CD4-positive, alpha-beta T cell treated with Interleukin-1 beta for 1 hour (primary cell): ENCODE measurements around the gene CDH15.
"Not testable (repeated sequence)": the region's sequence is repeated elsewhere in the genome, so short reads cannot be mapped to it uniquely, and the experiment has no call there.

Experiments
- DNase-seq, 2 donors: peaks; one replicate each; pipeline ENCODE4 v3.0.0-alpha.2; 2020 to 2022

The CDH15 gene

GRCh38 chr16:89174877-89175276 lies 3.3 kb downstream of the CDH15 start:
- DNase-seq: no peak

- no peak for DNase-seq
Observed at GRCh38 chr16:89175280-89176146, 4.0 kb downstream of the CDH15 start.

- no peak for DNase-seq
Observed at GRCh38 chr16:89176147-89176690, 4.7 kb downstream of the CDH15 start.

- no peak for DNase-seq
Observed at GRCh38 chr16:89176717-89177116, 5.2 kb downstream of the CDH15 start.

GRCh38 chr16:89177501-89177900 lies 6.0 kb downstream of the CDH15 start:
- DNase-seq: no peak

GRCh38 chr16:89178453-89179147 lies 7.1 kb downstream of the CDH15 start:
- no peak for DNase-seq

- no peak for DNase-seq
Observed at GRCh38 chr16:89179148-89179484, 7.6 kb downstream of the CDH15 start.

GRCh38 chr16:89179656-89180315 lies 8.2 kb downstream of the CDH15 start:
- no peak for DNase-seq

- DNase-seq: no peak
Observed at GRCh38 chr16:89183463-89183862, 11.9 kb downstream of the CDH15 start.

GRCh38 chr16:89183975-89184676 lies 12.6 kb downstream of the CDH15 start:
- no peak for DNase-seq

GRCh38 chr16:89184677-89184932 lies 13.1 kb downstream of the CDH15 start:
- DNase-seq: no peak

- no peak for DNase-seq
Observed at GRCh38 chr16:89184933-89185794, 13.6 kb downstream of the CDH15 start.

- not testable (repeated sequence) for DNase-seq
Observed at GRCh38 chr16:89185887-89186592, 14.5 kb downstream of the CDH15 start.

- not testable (repeated sequence) for DNase-seq
Observed at GRCh38 chr16:89186593-89187031, 15.1 kb downstream of the CDH15 start.

GRCh38 chr16:89187032-89187769 lies 15.7 kb downstream of the CDH15 start:
- peak in 1 of 2 donors; percentile 16 for DNase-seq

- DNase-seq: no peak
Observed at GRCh38 chr16:89187770-89188392, 16.3 kb downstream of the CDH15 start.

GRCh38 chr16:89188471-89189357 lies 17.2 kb downstream of the CDH15 start:
- DNase-seq: not testable (repeated sequence)

- DNase-seq: no peak
Observed at GRCh38 chr16:89189358-89190025, 17.9 kb downstream of the CDH15 start.
